ENCODE measurements around the gene SIRPA.

DNA sequence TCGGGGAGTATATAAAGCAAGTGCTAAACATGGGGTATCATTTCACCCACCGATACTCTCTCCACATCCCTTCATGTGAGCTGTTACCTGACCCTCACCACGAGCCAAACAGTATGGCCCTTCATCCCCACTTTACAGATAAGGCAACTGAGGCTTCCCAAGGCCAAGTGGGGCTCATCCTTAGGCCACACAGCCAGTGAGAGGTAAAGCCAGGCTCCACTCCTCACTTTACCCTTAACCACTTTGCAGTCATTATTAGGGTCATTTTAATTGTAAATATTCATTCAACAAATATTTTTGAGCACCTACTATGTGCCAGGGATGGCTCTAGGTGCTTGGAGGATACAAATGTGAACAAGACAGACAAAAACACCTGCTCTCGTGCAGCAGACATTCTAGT, 7.0 kb downstream of the SIRPA start:
- TF ChIP-seq, protein P1, sequence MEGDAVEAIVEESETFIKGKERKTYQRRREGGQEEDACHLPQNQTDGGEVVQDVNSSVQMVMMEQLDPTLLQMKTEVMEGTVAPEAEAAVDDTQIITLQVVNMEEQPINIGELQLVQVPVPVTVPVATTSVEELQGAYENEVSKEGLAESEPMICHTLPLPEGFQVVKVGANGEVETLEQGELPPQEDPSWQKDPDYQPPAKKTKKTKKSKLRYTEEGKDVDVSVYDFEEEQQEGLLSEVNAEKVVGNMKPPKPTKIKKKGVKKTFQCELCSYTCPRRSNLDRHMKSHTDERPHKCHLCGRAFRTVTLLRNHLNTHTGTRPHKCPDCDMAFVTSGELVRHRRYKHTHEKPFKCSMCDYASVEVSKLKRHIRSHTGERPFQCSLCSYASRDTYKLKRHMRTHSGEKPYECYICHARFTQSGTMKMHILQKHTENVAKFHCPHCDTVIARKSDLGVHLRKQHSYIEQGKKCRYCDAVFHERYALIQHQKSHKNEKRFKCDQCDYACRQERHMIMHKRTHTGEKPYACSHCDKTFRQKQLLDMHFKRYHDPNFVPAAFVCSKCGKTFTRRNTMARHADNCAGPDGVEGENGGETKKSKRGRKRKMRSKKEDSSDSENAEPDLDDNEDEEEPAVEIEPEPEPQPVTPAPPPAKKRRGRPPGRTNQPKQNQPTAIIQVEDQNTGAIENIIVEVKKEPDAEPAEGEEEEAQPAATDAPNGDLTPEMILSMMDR (IDR thresholded peaks at IDR 0.05): no peak
- TF ChIP-seq POLR2A (IDR thresholded peaks at IDR 0.05): no peak
